Right cardiac atrium (tissue), 5 donors: ENCODE measurements around the gene SLC17A4. TPM values are rescaled to one million over a fixed set of nuclear protein-coding genes. Genes with fewer than 3 reads are reported as not detected.

Experiments used
- ATAC-seq, 2 donors: fragments of 200-7000 bp; cut with Tn5 transposase; one replicate each; pipeline versions ENCODE4 v1.8.0 to v1.9.1; 2020; ENCODE audit warnings: moderate library complexity in 2 of 2, mild to moderate bottlenecking in 1 of 2
- DNase-seq, 3 donors: peaks; one replicate each; pipeline ENCODE4 v3.0.0-alpha.2; 2020
- H3K27ac ChIP-seq: one replicate; pipeline ENCODE4 v1.5.1; 2013; ENCODE audit warnings: mild to moderate bottlenecking, low read length, control low read depth, moderate library complexity
- H3K27me3 ChIP-seq: one replicate; pipeline ENCODE4 v1.6.1; 2013; ENCODE audit not compliant: control insufficient read depth, insufficient read depth
- H3K4me1 ChIP-seq: one replicate; pipeline ENCODE4 v1.6.1; 2013; ENCODE audit warnings: low read length; ENCODE audit not compliant: control insufficient read depth, insufficient read depth
- H3K4me3 ChIP-seq: one replicate; pipeline ENCODE4 v1.5.1; 2013; ENCODE audit warnings: low read length, control low read depth
- H3K9me3 ChIP-seq: one replicate; pipeline ENCODE4 v1.6.1; 2013; ENCODE audit warnings: low read length; ENCODE audit not compliant: control insufficient read depth
- WGBS: extraction: QIAGEN DNeasy Blood & Tissue Kit; methylation state at CpG from one replicate; pipeline ENCODE4 v1.1.7; 2013; 5-methylcytosine and 5-hydroxymethylcytosine counted together
- intact Hi-C, 4 donors: fragments of 100-400 bp; cut with DNase I; formaldehyde crosslinking; loops; one replicate each; pipeline versions ENCODE4 v1.11.0 to v1.14.0; 2022 to 2023
- polyA plus RNA-seq: library from polyadenylated mRNA; stranded (reverse); fragments of 200-250 nt; gene quantifications from one replicate; pipeline ENCODE4 v1.2.3, GENCODE V29; 2013
- total RNA-seq, 4 donors: library from RNA; stranded (reverse); fragmentation: NEBNext Ultra II Directional; extraction: Animal tissue kit (Norgen Biotek cat#: 25700); gene quantifications; one replicate each; pipeline ENCODE4 v1.2.1, GENCODE V29; 2021
- donor health status: healthy with polysubstance abuse.
- donor health status: DM: no; HTN: yes; CAD: no.
- donor health status: DM: no; HTN: no; CAD: no.
- donor health status: DM: no; HTN: yes; CAD: no; lungs with severe emphysema.
- donor health status: DM: yes; HTN: yes; CAD: no.

SLC17A4 gene
- total and polyA plus RNA-seq, 5 donors = 0.02 TPM; not detected in 4

GRCh38 chr6:25750906-25751305, 3.6 kb upstream of the SLC17A4 start:
- no peak overlapping the region for H3K4me3 ChIP-seq
- ATAC-seq (no peak), DNase-seq (no peak)
- WGBS = 39% methylated on average over 3 of the region's 3 CpGs
- H3K4me1 ChIP-seq = no peaks in the 10 kb centered on the region
- intact Hi-C loops = no loop called here
- H3K27ac ChIP-seq = no peak overlapping the region
- H3K27me3 ChIP-seq = no peaks in the 10 kb centered on the region
- H3K9me3 ChIP-seq = no peaks in the 10 kb centered on the region

- ATAC-seq = no peak
- no peak overlapping the region for H3K27ac ChIP-seq
- intact Hi-C loops = no loop called here
Observed at GRCh38 chr6:25753079-25753478, 1.5 kb upstream of the SLC17A4 start.

GRCh38 chr6:25755483-25755882, 941 bp downstream of the SLC17A4 start:
- intact Hi-C loops = no loop called here
- H3K9me3 ChIP-seq = no peaks in the 10 kb centered on the region
- 94% methylated on average over 1 of the region's 1 CpG for WGBS
- no peaks in the 10 kb centered on the region for H3K4me1 ChIP-seq
- DNase-seq (no peak), ATAC-seq (no peak)
- H3K4me3 ChIP-seq = no peak overlapping the region
- H3K27me3 ChIP-seq = no peaks in the 10 kb centered on the region
- H3K27ac ChIP-seq = no peak overlapping the region

More at GRCh38 chr6:25753079-25753478, 1.5 kb upstream of the SLC17A4 start:
- Histone ChIP-seq H3K9me3 (no peaks in the 10 kb centered on the region), H3K27me3 (no peaks in the 10 kb centered on the region), H3K4me3 (no peak overlapping the region), H3K4me1 (no peaks in the 10 kb centered on the region)
- DNase-seq = no peak

- H3K9me3 ChIP-seq = no peaks in the 10 kb centered on the region
- intact Hi-C loops = no loop called here
- no peak overlapping the region for H3K4me3 ChIP-seq
- no peak overlapping the region for H3K27ac ChIP-seq
- WGBS = 84% methylated on average over 9 of the region's 9 CpGs
- ATAC-seq (no peak), DNase-seq (no peak)
- H3K4me1 ChIP-seq = no peaks in the 10 kb centered on the region
- H3K27me3 ChIP-seq = no peaks in the 10 kb centered on the region
Observed at GRCh38 chr6:25756382-25757363, 2.1 kb downstream of the SLC17A4 start.

GRCh38 chr6:25757936-25758642, 3.5 kb downstream of the SLC17A4 start:
- ATAC-seq (no peak), DNase-seq (no peak)
- intact Hi-C loops = no loop called here
- no peaks in the 10 kb centered on the region for H3K4me1 ChIP-seq
- no peaks in the 10 kb centered on the region for H3K27me3 ChIP-seq
- no peak overlapping the region for H3K27ac ChIP-seq
- no peaks in the 10 kb centered on the region for H3K9me3 ChIP-seq
- no peak overlapping the region for H3K4me3 ChIP-seq
- 87% methylated on average over 6 of the region's 6 CpGs for WGBS

- no peak overlapping the region for H3K27ac ChIP-seq
- H3K27me3 ChIP-seq = no peaks in the 10 kb centered on the region
- no peak for ATAC-seq
- no peak overlapping the region for H3K4me3 ChIP-seq
- H3K9me3 ChIP-seq = no peaks in the 10 kb centered on the region
- WGBS = 90% methylated on average over 2 of the region's 2 CpGs
- no peak for DNase-seq
- intact Hi-C loops = no loop called here
- H3K4me1 ChIP-seq = no peaks in the 10 kb centered on the region
Observed at GRCh38 chr6:25764611-25765010, 10.1 kb downstream of the SLC17A4 start.

GRCh38 chr6:25768566-25768965, 14.0 kb downstream of the SLC17A4 start:
- no peaks in the 10 kb centered on the region for H3K9me3 ChIP-seq
- WGBS = 76% methylated on average over 1 of the region's 1 CpG

GRCh38 chr6:25769983-25770382, 15.4 kb downstream of the SLC17A4 start:
- no peak overlapping the region for H3K27ac ChIP-seq
- ATAC-seq (no peak), DNase-seq (no peak)
- intact Hi-C loops = no loop called here
- H3K9me3 ChIP-seq = no peaks in the 10 kb centered on the region
- H3K4me1 ChIP-seq = peaks cover 2% of the 10 kb centered on the region
- no peaks in the 10 kb centered on the region for H3K27me3 ChIP-seq
- 92% methylated on average over 2 of the region's 2 CpGs for WGBS
- H3K4me3 ChIP-seq = no peak overlapping the region

More at GRCh38 chr6:25768566-25768965, 14.0 kb downstream of the SLC17A4 start:
- no peak for ATAC-seq
- Histone ChIP-seq H3K4me1 (no peaks in the 10 kb centered on the region), H3K4me3 (no peak overlapping the region), H3K27ac (no peak overlapping the region), H3K27me3 (no peaks in the 10 kb centered on the region)
- DNase-seq = no peak
- intact Hi-C loops = no loop called here

- intact Hi-C loops = no loop called here
- Histone ChIP-seq H3K9me3 (no peaks in the 10 kb centered on the region), H3K27me3 (peaks cover 5% of the 10 kb centered on the region), H3K4me3 (no peak overlapping the region), H3K27ac (no peak overlapping the region), H3K4me1 (peaks cover 2% of the 10 kb centered on the region)
- no peak for ATAC-seq
- DNase-seq = no peak
- WGBS = 27% methylated on average over 2 of the region's 2 CpGs
Observed at GRCh38 chr6:25774120-25774715, 19.7 kb downstream of the SLC17A4 start.

- H3K27ac ChIP-seq = no peak overlapping the region
- ATAC-seq (no peak), DNase-seq (no peak)
- no peak overlapping the region for H3K4me3 ChIP-seq
- peaks cover 5% of the 10 kb centered on the region for H3K27me3 ChIP-seq
- no peaks in the 10 kb centered on the region for H3K9me3 ChIP-seq
- H3K4me1 ChIP-seq = peaks cover 2% of the 10 kb centered on the region
- intact Hi-C loops = no loop called here
- WGBS = 72% methylated on average over 2 of the region's 2 CpGs
Observed at GRCh38 chr6:25777031-25777430, 22.5 kb downstream of the SLC17A4 start.
